ENCODE results near the gene SH3BGRL3. TPM values are rescaled to one million over a fixed set of nuclear protein-coding genes. Genes with fewer than 3 reads are reported as not detected.
A peak's percentile ranks its signal among the peaks of the same experiment; 100 is the strongest.

SH3BGRL3 gene
- total RNA-seq, 4 donors from 2014 or later, result 52.7 to 81.7 (median 59.8) TPM

DNA sequence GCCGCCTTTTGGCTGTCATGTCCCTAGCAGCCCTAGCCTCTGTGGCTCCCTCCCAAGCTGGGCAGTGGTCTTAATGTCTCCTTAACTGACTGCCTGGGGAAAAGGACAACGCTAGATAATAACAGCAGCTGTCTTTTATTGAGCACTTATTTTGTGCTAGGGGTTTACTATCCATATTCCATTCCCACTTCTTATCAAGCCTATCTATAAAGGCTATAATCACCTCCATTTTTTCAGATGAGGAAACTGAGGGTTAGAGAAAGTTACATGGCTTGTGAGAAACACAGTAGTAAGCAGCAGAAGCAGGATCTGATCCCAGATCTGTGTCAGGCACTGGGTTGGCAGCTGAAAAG lies 6.2 kb downstream of the SH3BGRL3 start:
- H3K27me3 ChIP-seq, result no peaks in the 10 kb centered on the region
- DNase-seq (ENCODE audit: extremely low spot score), result no peak
- H3K36me3 ChIP-seq, result peaks cover 0 to 22% (median 3%) of the 10 kb centered on the region in 4 donors
- peak overlapping the region; percentile 29 to 98 (median 48) for H3K27ac ChIP-seq (replicated peaks in 1 of 4)
- TF ChIP-seq EP300 (IDR thresholded peaks at IDR 0.05) (no peak), POLR2AphosphoS5 (IDR thresholded peaks at IDR 0.05) (no peak), POLR2A (IDR thresholded peaks at IDR 0.05; ENCODE audit: low read depth) (no peak)
- TF ChIP-seq, protein P1, sequence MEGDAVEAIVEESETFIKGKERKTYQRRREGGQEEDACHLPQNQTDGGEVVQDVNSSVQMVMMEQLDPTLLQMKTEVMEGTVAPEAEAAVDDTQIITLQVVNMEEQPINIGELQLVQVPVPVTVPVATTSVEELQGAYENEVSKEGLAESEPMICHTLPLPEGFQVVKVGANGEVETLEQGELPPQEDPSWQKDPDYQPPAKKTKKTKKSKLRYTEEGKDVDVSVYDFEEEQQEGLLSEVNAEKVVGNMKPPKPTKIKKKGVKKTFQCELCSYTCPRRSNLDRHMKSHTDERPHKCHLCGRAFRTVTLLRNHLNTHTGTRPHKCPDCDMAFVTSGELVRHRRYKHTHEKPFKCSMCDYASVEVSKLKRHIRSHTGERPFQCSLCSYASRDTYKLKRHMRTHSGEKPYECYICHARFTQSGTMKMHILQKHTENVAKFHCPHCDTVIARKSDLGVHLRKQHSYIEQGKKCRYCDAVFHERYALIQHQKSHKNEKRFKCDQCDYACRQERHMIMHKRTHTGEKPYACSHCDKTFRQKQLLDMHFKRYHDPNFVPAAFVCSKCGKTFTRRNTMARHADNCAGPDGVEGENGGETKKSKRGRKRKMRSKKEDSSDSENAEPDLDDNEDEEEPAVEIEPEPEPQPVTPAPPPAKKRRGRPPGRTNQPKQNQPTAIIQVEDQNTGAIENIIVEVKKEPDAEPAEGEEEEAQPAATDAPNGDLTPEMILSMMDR (IDR thresholded peaks at IDR 0.05), result no peak
- whole genome bisulfite sequencing, result 63% methylated on average over 2 of the region's 2 CpGs
- no peaks in the 10 kb centered on the region for H3K9me3 ChIP-seq
- H3K4me1 ChIP-seq, result peaks cover 40 to 96% (median 82%) of the 10 kb centered on the region in 4 donors
- H3K4me3 ChIP-seq, result no peak overlapping the region
- intact Hi-C loops (cut with DNase I), result no loop called here

DNA sequence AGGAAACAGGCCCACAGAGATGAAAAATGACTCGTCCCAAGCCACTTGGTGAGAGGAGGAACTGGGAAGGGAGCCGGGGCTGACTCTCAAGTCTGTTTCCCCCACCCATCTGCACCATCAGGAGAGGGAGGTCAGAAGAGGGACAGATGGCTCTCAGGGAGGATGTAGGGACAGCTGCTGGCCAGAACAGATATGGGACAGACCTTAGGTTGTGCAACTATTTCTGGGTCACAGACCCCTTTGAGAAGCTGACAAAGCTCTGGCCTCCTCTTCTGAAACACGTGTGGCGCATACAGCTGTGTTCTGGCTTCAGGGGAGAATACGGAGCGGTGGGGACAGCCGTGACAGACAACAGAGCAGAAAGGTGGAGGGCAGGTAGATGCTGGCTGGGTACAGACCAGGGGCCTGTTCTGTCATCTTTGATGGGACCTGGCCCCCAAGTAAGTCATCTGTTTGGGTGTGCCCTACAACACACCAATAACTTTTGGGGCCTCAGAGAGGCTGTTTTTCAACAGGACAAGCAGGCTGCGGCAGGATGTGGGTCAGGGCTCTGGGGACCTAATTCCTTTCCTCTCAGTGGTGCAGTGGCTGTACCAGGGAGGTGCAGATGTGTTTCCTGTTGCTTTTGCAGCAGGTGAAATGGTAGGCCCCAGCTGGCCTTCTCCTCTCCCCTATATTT lies 7.3 kb downstream of the SH3BGRL3 start:
- Histone ChIP-seq H3K4me3 (no peak overlapping the region), H3K27ac (replicated peaks in 1 of 4) (peak overlapping the region; percentile 29 to 98 (median 48)), H3K4me1 (peaks cover 32 to 89% (median 78%) of the 10 kb centered on the region in 4 donors), H3K36me3 (peaks cover 0 to 11% (median 3%) of the 10 kb centered on the region in 4 donors), H3K27me3 (no peaks in the 10 kb centered on the region), H3K9me3 (no peaks in the 10 kb centered on the region)
- intact Hi-C loops (cut with DNase I), result no loop called here
- DNase-seq (ENCODE audit: extremely low spot score), result no peak
- TF ChIP-seq POLR2AphosphoS5 (IDR thresholded peaks at IDR 0.05), result peak; percentile 33 to 34
- TF ChIP-seq, protein P1 (IDR thresholded peaks at IDR 0.05), result no peak
- 53% methylated on average over 8 of the region's 8 CpGs for WGBS

DNA sequence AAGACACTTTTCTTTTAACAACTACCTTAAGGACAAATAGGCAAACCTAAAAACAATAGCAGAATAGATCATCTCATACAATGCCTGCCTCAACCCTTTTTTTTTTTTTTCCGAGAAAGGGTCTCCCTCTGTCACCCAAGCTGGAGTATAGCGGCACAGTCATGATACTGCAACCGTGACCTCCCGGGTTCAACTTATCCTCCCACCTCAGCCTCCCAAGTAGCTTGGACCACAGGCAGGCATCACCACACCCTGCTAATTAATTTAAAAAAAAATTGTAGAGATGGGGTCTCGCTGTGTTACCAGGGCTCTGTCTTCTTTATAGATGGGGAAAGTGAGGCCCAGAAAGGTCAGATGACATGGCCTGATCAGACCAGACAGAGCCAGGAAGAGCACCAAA lies 7.9 kb downstream of the SH3BGRL3 start:
- H3K27me3 ChIP-seq, result no peaks in the 10 kb centered on the region
- peak overlapping the region; percentile 29 to 98 (median 48) for H3K27ac ChIP-seq (replicated peaks in 1 of 4)
- H3K36me3 ChIP-seq, result peaks cover 0 to 6% (median 2%) of the 10 kb centered on the region in 4 donors
- no peak for DNase-seq (ENCODE audit: extremely low spot score)
- H3K9me3 ChIP-seq, result no peaks in the 10 kb centered on the region
- intact Hi-C loops (cut with DNase I), result no loop called here
- peaks cover 32 to 83% (median 71%) of the 10 kb centered on the region in 4 donors for H3K4me1 ChIP-seq
- TF ChIP-seq, protein P1 (IDR thresholded peaks at IDR 0.05), result no peak
- TF ChIP-seq POLR2AphosphoS5 (IDR thresholded peaks at IDR 0.05), result no peak
- no peak for TF ChIP-seq EP300 (IDR thresholded peaks at IDR 0.05)
- TF ChIP-seq POLR2A (IDR thresholded peaks at IDR 0.05; ENCODE audit: low read depth), result no peak
- WGBS, result 85% methylated on average over 5 of the region's 5 CpGs
- no peak overlapping the region for H3K4me3 ChIP-seq

DNA sequence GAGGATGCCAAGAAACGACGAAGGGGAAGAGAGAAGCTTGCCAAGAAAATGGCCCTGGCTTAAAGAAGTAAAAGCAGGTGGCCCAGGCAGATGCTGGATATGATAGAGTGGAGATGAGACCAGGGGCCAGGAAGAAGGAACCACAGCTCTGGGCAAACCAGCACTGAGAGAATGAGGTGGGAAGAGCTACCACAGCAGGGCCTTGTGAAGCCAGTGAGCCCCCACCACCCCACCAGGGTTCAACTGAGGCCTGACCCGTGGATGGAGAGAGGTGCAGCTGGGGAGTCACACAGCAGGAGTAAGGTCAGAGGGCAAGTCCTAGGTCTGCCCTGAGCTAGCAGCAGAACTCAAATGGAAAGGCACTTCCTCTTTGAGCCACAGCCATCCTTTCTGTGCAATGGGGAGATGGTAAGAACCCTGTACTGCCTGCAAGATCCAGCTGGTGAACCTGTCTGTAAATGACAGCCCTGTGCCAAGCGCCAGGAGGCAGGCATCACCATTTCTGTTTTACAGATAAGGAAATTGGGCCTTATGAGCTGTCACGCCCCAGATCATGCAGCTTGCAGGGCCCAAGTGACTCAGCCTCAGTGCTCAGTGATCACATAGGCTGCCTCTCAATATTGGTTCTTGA lies 8.5 kb downstream of the SH3BGRL3 start:
- Histone ChIP-seq H3K9me3 (no peaks in the 10 kb centered on the region), H3K27ac (replicated peaks in 1 of 4) (peak overlapping the region; percentile 29 to 98 (median 42))
- TF ChIP-seq POLR2A (IDR thresholded peaks at IDR 0.05; ENCODE audit: low read depth) (no peak), EP300 (IDR thresholded peaks at IDR 0.05) (no peak), POLR2AphosphoS5 (IDR thresholded peaks at IDR 0.05) (no peak)
- TF ChIP-seq, protein P1 (IDR thresholded peaks at IDR 0.05), result no peak

More for the DNA sequence above, 8.5 kb downstream of the SH3BGRL3 start:
- peaks cover 32 to 76% (median 70%) of the 10 kb centered on the region in 4 donors for H3K4me1 ChIP-seq
- peaks cover 0 to 6% (median 0%) of the 10 kb centered on the region in 4 donors for H3K36me3 ChIP-seq
- no peak overlapping the region for H3K4me3 ChIP-seq
- DNase-seq (ENCODE audit: extremely low spot score), result no peak
- 40% methylated on average over 4 of the region's 5 CpGs for WGBS
- intact Hi-C loops (cut with DNase I), result no loop called here
- H3K27me3 ChIP-seq, result no peaks in the 10 kb centered on the region

All from esophagus muscularis mucosa (tissue), 4 donors.